Kidney epithelial cell (primary cell): Measurements from ENCODE around the gene CYP2W1. TPM values are rescaled to one million over a fixed set of nuclear protein-coding genes. Genes with fewer than 3 reads are reported as not detected.
"Not testable (repeated sequence)": the region's sequence is repeated elsewhere in the genome, so short reads cannot be mapped to it uniquely, and the experiment has no call there.

Source experiments
- DNase-seq: peaks from one replicate; pipeline ENCODE4 v3.0.0-alpha.2; 2010; ENCODE audit warnings: low read depth
- H3K27me3 ChIP-seq: 2 replicates; pipeline ENCODE4 v1.6.0; 2011; ENCODE audit warnings: low read length; ENCODE audit not compliant: control insufficient read depth, insufficient read depth
- H3K36me3 ChIP-seq: 2 replicates; pipeline ENCODE4 v1.5.1; 2011; ENCODE audit warnings: low read length; ENCODE audit not compliant: control insufficient read depth, insufficient read depth
- H3K4me3 ChIP-seq: 2 replicates; pipeline ENCODE4 v1.5.1; 2011; ENCODE audit warnings: low read depth, mild to moderate bottlenecking, control low read depth, low read length
- total RNA-seq: library from RNA; depleted of rRNA; stranded (reverse); fragments of >200 nt; gene quantifications from 2 replicates; pipeline ENCODE4 v1.2.3, GENCODE V29; 2015
- TF ChIP-seq, protein P1 (sequence below): IDR thresholded peaks from 2 replicates; pipeline ENCODE4 v1.5.1; 2011; ENCODE audit warnings: mild to moderate bottlenecking, moderate library complexity, low read length, control low read depth, inconsistent platforms; ENCODE audit not compliant: insufficient read depth, poor library complexity, severe bottlenecking

The CYP2W1 gene
- total RNA-seq, 1 donor from 2014 or later = not detected

DNA sequence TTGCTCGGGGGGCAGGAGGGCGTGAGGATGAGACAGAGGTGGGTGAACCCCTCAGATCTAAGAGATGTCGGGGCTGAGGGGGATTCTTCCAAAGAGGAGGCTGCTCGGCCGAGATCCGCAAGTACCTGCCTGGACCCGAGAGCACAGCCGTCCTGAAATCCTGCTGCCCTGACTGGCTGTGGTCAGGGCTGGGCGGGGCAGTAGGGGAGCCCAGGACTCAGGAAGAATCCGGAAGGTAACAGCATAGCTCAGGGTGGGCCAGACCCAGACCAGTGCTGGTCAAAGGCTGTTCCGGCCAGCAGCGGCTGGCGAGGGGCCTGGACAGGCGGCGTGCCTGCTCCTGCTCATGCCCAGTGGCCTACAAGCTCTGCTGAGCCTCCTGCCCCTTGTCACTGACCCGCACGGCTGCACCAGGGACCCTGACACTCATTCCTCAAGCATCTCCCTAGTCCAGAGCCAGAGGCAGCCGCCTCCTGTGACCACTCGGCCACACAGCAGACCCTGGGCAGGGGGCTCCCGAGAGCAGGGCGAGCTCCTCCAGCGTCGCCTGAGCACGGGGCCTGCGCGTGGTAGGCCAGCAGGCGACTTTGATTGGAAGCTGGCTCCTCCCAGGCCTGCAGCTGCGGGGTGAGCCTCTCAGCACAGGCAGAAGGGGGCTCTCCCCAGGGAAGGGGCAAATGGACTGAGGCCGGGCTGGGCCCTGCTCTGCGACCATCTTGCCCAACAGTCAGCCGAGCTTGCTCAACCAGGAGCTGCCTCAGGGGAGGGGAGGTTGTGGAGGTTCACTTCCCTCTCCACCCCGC, 25.4 kb upstream of the CYP2W1 start:
- Histone ChIP-seq H3K36me3 (no peaks in the 10 kb centered on the region), H3K27me3 (peaks cover 57% of the 10 kb centered on the region), H3K4me3 (no peak overlapping the region)
- DNase-seq = no peak
- TF ChIP-seq, protein P1, sequence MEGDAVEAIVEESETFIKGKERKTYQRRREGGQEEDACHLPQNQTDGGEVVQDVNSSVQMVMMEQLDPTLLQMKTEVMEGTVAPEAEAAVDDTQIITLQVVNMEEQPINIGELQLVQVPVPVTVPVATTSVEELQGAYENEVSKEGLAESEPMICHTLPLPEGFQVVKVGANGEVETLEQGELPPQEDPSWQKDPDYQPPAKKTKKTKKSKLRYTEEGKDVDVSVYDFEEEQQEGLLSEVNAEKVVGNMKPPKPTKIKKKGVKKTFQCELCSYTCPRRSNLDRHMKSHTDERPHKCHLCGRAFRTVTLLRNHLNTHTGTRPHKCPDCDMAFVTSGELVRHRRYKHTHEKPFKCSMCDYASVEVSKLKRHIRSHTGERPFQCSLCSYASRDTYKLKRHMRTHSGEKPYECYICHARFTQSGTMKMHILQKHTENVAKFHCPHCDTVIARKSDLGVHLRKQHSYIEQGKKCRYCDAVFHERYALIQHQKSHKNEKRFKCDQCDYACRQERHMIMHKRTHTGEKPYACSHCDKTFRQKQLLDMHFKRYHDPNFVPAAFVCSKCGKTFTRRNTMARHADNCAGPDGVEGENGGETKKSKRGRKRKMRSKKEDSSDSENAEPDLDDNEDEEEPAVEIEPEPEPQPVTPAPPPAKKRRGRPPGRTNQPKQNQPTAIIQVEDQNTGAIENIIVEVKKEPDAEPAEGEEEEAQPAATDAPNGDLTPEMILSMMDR = no peak

DNA sequence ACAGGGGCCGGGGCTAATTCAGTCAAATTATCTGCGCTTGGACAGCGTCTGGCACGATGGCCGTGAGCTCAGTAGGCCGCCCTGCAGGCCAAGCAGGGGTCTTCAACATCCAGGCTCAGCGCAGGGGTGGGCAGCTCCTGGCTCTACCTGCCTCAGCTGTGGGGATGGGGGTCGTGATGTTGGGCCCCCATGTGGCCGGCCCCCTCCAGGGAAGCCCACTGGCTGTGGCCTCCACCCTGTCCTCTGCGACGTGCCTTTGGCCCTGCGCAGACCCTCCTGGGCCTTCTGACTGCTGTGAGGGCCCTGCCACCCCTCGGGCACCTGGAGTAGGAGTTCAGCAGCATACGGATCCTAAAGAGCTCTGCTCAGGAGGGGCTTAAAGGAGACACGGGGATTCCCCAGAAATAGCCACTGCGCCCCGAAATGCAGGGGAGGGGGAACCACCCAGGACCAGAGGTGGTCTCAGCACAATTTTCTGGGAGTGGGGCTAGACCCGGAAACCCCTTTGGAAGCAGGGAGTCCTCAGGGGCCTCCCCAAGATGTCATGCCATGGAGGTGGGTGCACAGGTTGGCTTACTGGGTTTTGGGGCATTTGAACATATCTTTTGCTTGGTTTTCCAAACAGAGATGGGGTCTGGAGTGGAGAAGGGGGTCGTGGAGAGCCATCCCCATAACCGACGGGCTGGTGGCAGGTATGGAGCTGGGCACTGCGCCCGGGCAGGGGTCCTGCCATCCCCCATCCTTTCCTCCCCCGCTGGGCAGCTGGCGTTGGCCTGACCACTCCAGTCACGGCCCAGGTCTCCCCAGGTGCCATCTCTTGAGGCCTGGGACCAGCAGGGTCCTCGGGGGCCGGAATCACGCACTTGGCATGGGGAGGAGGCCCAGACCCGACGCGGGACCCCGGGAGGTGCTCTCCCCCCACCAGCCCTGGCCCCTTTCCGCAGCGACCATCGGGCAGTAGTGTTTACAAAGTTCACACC, 24.5 kb upstream of the CYP2W1 start:
- DNase-seq = no peak
- Histone ChIP-seq H3K4me3 (no peak overlapping the region), H3K36me3 (no peaks in the 10 kb centered on the region), H3K27me3 (peaks cover 57% of the 10 kb centered on the region)
- TF ChIP-seq, protein P1 = no peak

GRCh38 chr7:959271-959670, 23.7 kb upstream of the CYP2W1 start:
- TF ChIP-seq, protein P1 = no peak
- no peak overlapping the region for H3K4me3 ChIP-seq

GRCh38 chr7:959740-960139, 23.2 kb upstream of the CYP2W1 start:
- H3K27me3 ChIP-seq = peaks cover 63% of the 10 kb centered on the region
- not testable (repeated sequence) for DNase-seq, H3K36me3 ChIP-seq, H3K4me3 ChIP-seq

More at GRCh38 chr7:959271-959670, 23.7 kb upstream of the CYP2W1 start:
- no peak for DNase-seq
- no peaks in the 10 kb centered on the region for H3K36me3 ChIP-seq
- peaks cover 60% of the 10 kb centered on the region for H3K27me3 ChIP-seq

GRCh38 chr7:960269-960871, 22.6 kb upstream of the CYP2W1 start:
- H3K36me3 ChIP-seq = no peaks in the 10 kb centered on the region
- H3K4me3 ChIP-seq = no peak overlapping the region
- TF ChIP-seq, protein P1 = no peak
- H3K27me3 ChIP-seq = peaks cover 59% of the 10 kb centered on the region
- no peak for DNase-seq

- not testable (repeated sequence) for DNase-seq, H3K4me3 ChIP-seq, H3K36me3 ChIP-seq
- H3K27me3 ChIP-seq = peaks cover 56% of the 10 kb centered on the region
Observed at GRCh38 chr7:960972-961371, 22.0 kb upstream of the CYP2W1 start.
